Forelimb muscle (tissue), 1 donor: Measurements from ENCODE around the gene PROX2. TPM values are rescaled to one million over a fixed set of nuclear protein-coding genes. Genes with fewer than 3 reads are reported as not detected.

Experiments
- DNase-seq: peaks from one replicate; pipeline ENCODE4 v3.0.0-alpha.2; 2013; ENCODE audit warnings: low read depth
- polyA plus RNA-seq: library from polyadenylated mRNA; unstranded; fragments of 120-200 nt; gene quantifications from one replicate; pipeline ENCODE4 v1.2.1, GENCODE V29; 2013; ENCODE audit not compliant: insufficient read length

Gene PROX2
- polyA plus RNA-seq, 1 donor, result 0.85 TPM

GRCh38 chr14:74909911-74910310 lies 34.0 kb upstream of the PROX2 start:
- DNase-seq, result no peak

- DNase-seq, result no peak
Measured at GRCh38 chr14:74909501-74909900, 33.6 kb upstream of the PROX2 start.

- no peak for DNase-seq
Measured at GRCh38 chr14:74908861-74909341, 33.0 kb upstream of the PROX2 start.

- no peak for DNase-seq
Measured at GRCh38 chr14:74907744-74908143, 31.8 kb upstream of the PROX2 start.

- DNase-seq, result no peak
Measured at GRCh38 chr14:74906925-74907521, 31.1 kb upstream of the PROX2 start.

- no peak for DNase-seq
Measured at GRCh38 chr14:74905595-74906142, 29.7 kb upstream of the PROX2 start.

GRCh38 chr14:74904635-74905503 lies 28.9 kb upstream of the PROX2 start:
- no peak for DNase-seq

GRCh38 chr14:74902941-74903705 lies 27.2 kb upstream of the PROX2 start:
- DNase-seq, result no peak

GRCh38 chr14:74898694-74899093 lies 22.7 kb upstream of the PROX2 start:
- DNase-seq, result no peak

- no peak for DNase-seq
Measured at GRCh38 chr14:74898083-74898482, 22.1 kb upstream of the PROX2 start.

- no peak for DNase-seq
Measured at GRCh38 chr14:74897642-74898041, 21.7 kb upstream of the PROX2 start.

- DNase-seq, result no peak
Measured at GRCh38 chr14:74896400-74896799, 20.5 kb upstream of the PROX2 start.

- no peak for DNase-seq
Measured at GRCh38 chr14:74893614-74894091, 17.7 kb upstream of the PROX2 start.

GRCh38 chr14:74892745-74893144 lies 16.8 kb upstream of the PROX2 start:
- DNase-seq, result no peak

- no peak for DNase-seq
Measured at GRCh38 chr14:74891870-74892269, 15.9 kb upstream of the PROX2 start.

- DNase-seq, result no peak
Measured at GRCh38 chr14:74890262-74890661, 14.3 kb upstream of the PROX2 start.

- no peak for DNase-seq
Measured at GRCh38 chr14:74888164-74889158, 12.5 kb upstream of the PROX2 start.

- DNase-seq, result no peak
Measured at GRCh38 chr14:74886001-74886400, 10.1 kb upstream of the PROX2 start.

GRCh38 chr14:74882103-74882920 lies 6.4 kb upstream of the PROX2 start:
- no peak for DNase-seq
